Endodermal cell (in vitro differentiated cells): ENCODE data around the gene TIAM1. TPM values are rescaled to one million over a fixed set of nuclear protein-coding genes. Genes with fewer than 3 reads are reported as not detected.

Experiments
- DNase-seq: peaks from one replicate; pipeline ENCODE4 v3.0.0-alpha.2; 2017
- H3K27ac ChIP-seq: 2 replicates; pipeline ENCODE4 v1.5.1; 2013; ENCODE audit warnings: mild to moderate bottlenecking, low read depth, low read length, moderate library complexity
- H3K27me3 ChIP-seq: 2 replicates; pipeline ENCODE4 v1.6.1; 2013; ENCODE audit warnings: mild to moderate bottlenecking, low read length, moderate library complexity; ENCODE audit not compliant: insufficient read depth, control insufficient read depth, poor library complexity, severe bottlenecking
- H3K36me3 ChIP-seq: 2 replicates; pipeline ENCODE4 v1.7.0; 2013; ENCODE audit warnings: mild to moderate bottlenecking, low read length, moderate library complexity; ENCODE audit not compliant: control insufficient read depth, insufficient read depth
- H3K4me1 ChIP-seq: one replicate; pipeline ENCODE4 v1.7.0; 2013; ENCODE audit warnings: low read length; ENCODE audit not compliant: control insufficient read depth, insufficient read depth
- H3K4me3 ChIP-seq: 2 replicates; pipeline ENCODE4 v1.5.1; 2013; ENCODE audit warnings: mild to moderate bottlenecking, low read length, moderate library complexity
- H3K9ac ChIP-seq: 2 replicates; pipeline ENCODE4 v1.6.1; 2013; ENCODE audit warnings: mild to moderate bottlenecking, low read length, moderate library complexity; ENCODE audit not compliant: poor library complexity, severe bottlenecking; ENCODE audit errors: extremely low read depth
- H3K9me3 ChIP-seq: 2 replicates; pipeline ENCODE4 v1.6.1; 2013; ENCODE audit warnings: mild to moderate bottlenecking, low read length, moderate library complexity; ENCODE audit not compliant: control insufficient read depth
- H3K27ac Mint-ChIP-seq: 2 replicates; pipeline ENCODE4 v1.8.0; 2020; ENCODE audit warnings: mixed read lengths
- H3K27me3 Mint-ChIP-seq: 2 replicates; pipeline ENCODE4 v1.8.0; 2021; ENCODE audit warnings: mild to moderate bottlenecking, mixed read lengths; ENCODE audit not compliant: insufficient read depth
- H3K36me3 Mint-ChIP-seq: 2 replicates; pipeline ENCODE4 v1.8.0; 2020; ENCODE audit warnings: low read depth, mixed read lengths
- H3K4me1 Mint-ChIP-seq: 2 replicates; pipeline ENCODE4 v1.8.0; 2020; ENCODE audit warnings: mixed read lengths
- H3K4me3 Mint-ChIP-seq: 2 replicates; pipeline ENCODE4 v1.8.0; 2020; ENCODE audit warnings: mild to moderate bottlenecking, moderate library complexity, mixed read lengths
- H3K9me3 Mint-ChIP-seq: 2 replicates; pipeline ENCODE4 v1.8.0; 2020; ENCODE audit warnings: mild to moderate bottlenecking, mixed read lengths
- WGBS, 2 experiments: methylation state at CpG; one replicate each; pipeline versions ENCODE4 v1.1.5 to v1.1.7; 2013; ENCODE audit warnings: missing lambda C conversion rate in 2 of 2, mixed read lengths in 1 of 2; ENCODE audit not compliant: insufficient coverage in 1 of 2, insufficient read length in 1 of 2; 5-methylcytosine and 5-hydroxymethylcytosine counted together
- total RNA-seq, 2 donors: library from RNA; stranded (reverse); fragmentation: NEBNext Ultra II Directional in 1 of 2; extraction: Animal tissue kit (Norgen Biotek cat#: 25700) in 1 of 2; gene quantifications; 2 replicates in 1 of 2; 3 replicates in 1 of 2; pipeline ENCODE4 v1.2.1, GENCODE V29; 2021
- TF ChIP-seq, protein P1 (sequence below): fragments of 200-600 bp; sonication (generic); conservative IDR thresholded peaks from 2 replicates; pipeline ENCODE4 v1.5.0; 2021; ENCODE audit warnings: antibody characterized with exemption, mild to moderate bottlenecking

The TIAM1 gene
- total RNA-seq, 2 donors from 2014 or later, result 29.4 to 33.3 TPM

DNA sequence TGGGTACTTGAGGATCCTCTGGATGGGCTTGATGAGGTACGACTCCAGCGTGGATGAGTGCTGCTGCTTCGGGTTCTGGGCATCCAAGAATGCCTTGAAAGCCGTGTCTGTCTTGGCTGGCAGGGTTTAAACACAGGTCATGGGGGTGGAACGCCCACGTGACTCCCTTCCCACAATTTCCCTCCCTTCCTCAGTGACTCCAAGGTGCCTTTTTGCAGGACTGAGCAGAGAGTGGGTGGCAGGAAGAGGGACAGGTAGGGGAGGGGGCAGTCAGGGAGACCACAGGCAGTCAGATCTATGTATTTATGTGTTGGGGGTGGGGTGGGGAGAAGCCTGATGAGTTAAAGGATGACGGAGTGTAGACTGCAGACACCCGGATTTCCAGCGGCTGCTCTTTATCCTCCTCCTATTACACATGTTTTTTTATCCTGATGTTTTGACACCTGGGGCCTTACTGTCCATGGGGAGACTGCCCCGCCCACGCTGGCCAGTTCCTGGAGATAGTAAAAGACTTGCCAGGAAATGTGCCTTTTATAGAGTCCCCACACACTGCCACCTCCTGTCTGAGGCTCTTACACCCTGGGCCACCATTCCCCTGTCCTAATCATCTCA is 202.6 kb downstream of the TIAM1 start:
- Histone ChIP-seq H3K27ac (no peak overlapping the region), H3K27me3 (no peaks in the 10 kb centered on the region), H3K36me3 (peaks cover 14% of the 10 kb centered on the region), H3K9ac (no peak overlapping the region), H3K4me1 (peaks cover 11% of the 10 kb centered on the region), H3K4me3 (no peak overlapping the region), H3K9me3 (no peaks in the 10 kb centered on the region)
- TF ChIP-seq, protein P1, sequence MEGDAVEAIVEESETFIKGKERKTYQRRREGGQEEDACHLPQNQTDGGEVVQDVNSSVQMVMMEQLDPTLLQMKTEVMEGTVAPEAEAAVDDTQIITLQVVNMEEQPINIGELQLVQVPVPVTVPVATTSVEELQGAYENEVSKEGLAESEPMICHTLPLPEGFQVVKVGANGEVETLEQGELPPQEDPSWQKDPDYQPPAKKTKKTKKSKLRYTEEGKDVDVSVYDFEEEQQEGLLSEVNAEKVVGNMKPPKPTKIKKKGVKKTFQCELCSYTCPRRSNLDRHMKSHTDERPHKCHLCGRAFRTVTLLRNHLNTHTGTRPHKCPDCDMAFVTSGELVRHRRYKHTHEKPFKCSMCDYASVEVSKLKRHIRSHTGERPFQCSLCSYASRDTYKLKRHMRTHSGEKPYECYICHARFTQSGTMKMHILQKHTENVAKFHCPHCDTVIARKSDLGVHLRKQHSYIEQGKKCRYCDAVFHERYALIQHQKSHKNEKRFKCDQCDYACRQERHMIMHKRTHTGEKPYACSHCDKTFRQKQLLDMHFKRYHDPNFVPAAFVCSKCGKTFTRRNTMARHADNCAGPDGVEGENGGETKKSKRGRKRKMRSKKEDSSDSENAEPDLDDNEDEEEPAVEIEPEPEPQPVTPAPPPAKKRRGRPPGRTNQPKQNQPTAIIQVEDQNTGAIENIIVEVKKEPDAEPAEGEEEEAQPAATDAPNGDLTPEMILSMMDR, result no peak
- Mint-ChIP-seq H3K27ac (peak overlapping the region; percentile 66), H3K27me3 (no peaks in the 10 kb centered on the region), H3K4me1 (peaks cover 54% of the 10 kb centered on the region), H3K36me3 (peaks cover 27% of the 10 kb centered on the region), H3K4me3 (no peak overlapping the region), H3K9me3 (no peaks in the 10 kb centered on the region)
- DNase-seq, result no peak
- 94 to 100% methylated on average over 3 to 11 of the region's 11 CpGs for WGBS, 2 experiments

DNA sequence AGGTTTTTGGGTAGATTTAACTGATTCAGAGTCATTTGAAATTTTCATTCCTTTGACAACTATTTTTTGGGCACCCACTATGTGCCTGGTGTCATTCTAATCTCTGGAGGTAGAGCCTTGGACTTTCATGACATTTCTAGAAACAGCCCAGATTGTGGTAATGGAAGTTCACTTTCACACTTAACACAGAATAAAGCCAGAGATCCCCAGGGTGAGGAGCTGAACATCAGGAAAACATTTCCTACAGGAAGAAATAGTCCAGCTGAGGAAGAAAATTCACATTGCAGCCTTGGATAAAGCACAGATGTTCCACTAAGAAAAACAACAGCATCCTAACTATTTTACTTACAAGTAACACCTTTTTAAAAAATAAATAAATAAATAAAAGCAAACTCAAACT is 203.4 kb downstream of the TIAM1 start:
- Histone ChIP-seq H3K4me1 (peaks cover 11% of the 10 kb centered on the region), H3K9ac (no peak overlapping the region), H3K36me3 (peaks cover 21% of the 10 kb centered on the region), H3K9me3 (no peaks in the 10 kb centered on the region), H3K4me3 (no peak overlapping the region), H3K27ac (no peak overlapping the region), H3K27me3 (no peaks in the 10 kb centered on the region)
- H3K27me3 Mint-ChIP-seq, result no peaks in the 10 kb centered on the region
- H3K4me3 Mint-ChIP-seq, result no peak overlapping the region
- H3K9me3 Mint-ChIP-seq, result no peaks in the 10 kb centered on the region
- no peak for DNase-seq
- peaks cover 50% of the 10 kb centered on the region for H3K4me1 Mint-ChIP-seq
- H3K36me3 Mint-ChIP-seq, result peaks cover 26% of the 10 kb centered on the region
- TF ChIP-seq, protein P1, result no peak
- no peak overlapping the region for H3K27ac Mint-ChIP-seq

DNA sequence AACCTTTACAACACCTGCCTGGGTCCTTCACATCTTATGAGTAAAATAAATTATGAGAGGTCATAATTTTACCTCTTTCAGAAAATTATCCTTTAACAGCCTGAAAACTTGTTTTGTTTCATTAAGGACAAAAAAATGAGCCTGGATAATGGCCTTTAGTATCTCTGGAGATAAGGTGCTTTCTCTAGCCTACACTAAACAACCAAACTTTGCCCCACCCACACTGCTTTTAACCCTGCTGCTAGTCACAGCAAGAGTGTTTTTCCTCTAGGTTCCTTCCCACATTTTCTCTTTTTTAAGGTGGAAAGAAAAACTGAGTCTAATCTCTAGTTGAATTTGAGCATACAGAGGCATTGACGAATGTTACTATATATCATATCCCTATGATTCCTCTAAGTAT is 204.0 kb downstream of the TIAM1 start:
- H3K9ac ChIP-seq, result no peak overlapping the region
- DNase-seq, result no peak
- Mint-ChIP-seq H3K36me3 (peaks cover 32% of the 10 kb centered on the region), H3K27me3 (no peaks in the 10 kb centered on the region), H3K27ac (no peak overlapping the region), H3K4me3 (no peak overlapping the region), H3K4me1 (peaks cover 43% of the 10 kb centered on the region), H3K9me3 (no peaks in the 10 kb centered on the region)
- no CpG with 5 or more reads among the region's 1 CpG for WGBS, 2 experiments
- H3K4me3 ChIP-seq, result no peak overlapping the region
- H3K27me3 ChIP-seq, result no peaks in the 10 kb centered on the region
- TF ChIP-seq, protein P1, result no peak
- H3K9me3 ChIP-seq, result no peaks in the 10 kb centered on the region
- no peak overlapping the region for H3K27ac ChIP-seq
- H3K4me1 ChIP-seq, result peaks cover 11% of the 10 kb centered on the region
- H3K36me3 ChIP-seq, result peaks cover 28% of the 10 kb centered on the region
